Sigmoid colon (tissue), 7 donors: ENCODE results near the gene GDPD2. TPM values are rescaled to one million over a fixed set of nuclear protein-coding genes. Genes with fewer than 3 reads are reported as not detected.

Experiments used
- DNase-seq: peaks from one replicate; pipeline ENCODE4 v3.0.0-alpha.2; 2019
- H3K27ac ChIP-seq, 4 donors: fragments of 200-600 bp; sonication (generic); one replicate each; pipeline ENCODE4 v1.5.1; 2016 to 2019; ENCODE audit warnings: mild to moderate bottlenecking in 1 of 4
- H3K27me3 ChIP-seq, 3 donors: fragments of 200-600 bp; sonication (generic); one replicate each; pipeline ENCODE4 v1.5.1; 2019; ENCODE audit warnings: mild to moderate bottlenecking in 1 of 3
- H3K36me3 ChIP-seq, 4 donors: fragments of 200-600 bp; sonication (generic); one replicate each; pipeline ENCODE4 v1.5.1; 2016 to 2019
- H3K4me1 ChIP-seq, 4 donors: fragments of 200-600 bp; sonication (generic); one replicate each; pipeline ENCODE4 v1.5.1; 2017 to 2019
- H3K4me3 ChIP-seq, 4 donors: fragments of 200-600 bp; sonication (generic); one replicate each; pipeline ENCODE4 v1.5.1; 2017 to 2019; ENCODE audit warnings: mild to moderate bottlenecking in 2 of 4, moderate library complexity in 1 of 4
- H3K9me3 ChIP-seq, 4 donors: fragments of 200-600 bp in 3 of 4; sonication (generic) in 3 of 4; one replicate each; pipeline versions ENCODE4 v1.5.1 to v1.6.1; 2013 to 2019
- EP300 ChIP-seq, 4 donors: sonication (generic); formaldehyde crosslinking; IDR thresholded peaks; one replicate each; pipeline ENCODE4 v1.6.1; 2017; ENCODE audit warnings: antibody characterized with exemption in 4 of 4
- POLR2A ChIP-seq, 2 donors: fragments of 450-650 bp; IDR thresholded peaks; one replicate each; pipeline ENCODE4 v1.6.1; 2016; ENCODE audit warnings: antibody characterized with exemption in 2 of 2, mild to moderate bottlenecking in 2 of 2, moderate library complexity in 2 of 2
- POLR2AphosphoS5 ChIP-seq, 4 donors: sonication (generic); formaldehyde crosslinking; IDR thresholded peaks; one replicate each; pipeline ENCODE4 v1.6.1; 2017; ENCODE audit warnings: antibody characterized with exemption in 4 of 4
- WGBS, 2 donors: extraction: QIAGEN DNeasy Blood & Tissue Kit; methylation state at CpG; one replicate each; pipeline ENCODE4 v1.1.7; 2013; 5-methylcytosine and 5-hydroxymethylcytosine counted together
- intact Hi-C: fragments of 100-400 bp; cut with DNase I; formaldehyde crosslinking; loops from one replicate; pipeline ENCODE4 v1.15.1; 2023
- polyA plus RNA-seq, 3 donors: library from polyadenylated mRNA; stranded (reverse); fragments of 200-250 nt; gene quantifications; one replicate each; pipeline ENCODE4 v1.2.3, GENCODE V29; 2013
- total RNA-seq, 4 donors: library from RNA; depleted of rRNA; stranded (reverse); fragments of >200 nt; gene quantifications; one replicate each; pipeline ENCODE4 v1.1.0, GENCODE V29; 2016
- TF ChIP-seq, protein P1 (sequence below), 4 experiments: fragments of 450-650 bp in 3 of 4; fragments of 200-600 bp in 1 of 4; IDR thresholded peaks; one replicate each; pipeline ENCODE4 v1.5.1; 2016 to 2019; ENCODE audit warnings: antibody characterized with exemption in 4 of 4, mild to moderate bottlenecking in 3 of 4, moderate library complexity in 2 of 4
- donor health status: healthy with polysubstance abuse.
- donor health status: Bipolar disorder and iron deficiency.
- donor health status: healthy.

GDPD2 gene
- total and polyA plus RNA-seq, 7 donors = 2.3 to 8.7 (median 3.0) TPM; not detected in 4

DNA sequence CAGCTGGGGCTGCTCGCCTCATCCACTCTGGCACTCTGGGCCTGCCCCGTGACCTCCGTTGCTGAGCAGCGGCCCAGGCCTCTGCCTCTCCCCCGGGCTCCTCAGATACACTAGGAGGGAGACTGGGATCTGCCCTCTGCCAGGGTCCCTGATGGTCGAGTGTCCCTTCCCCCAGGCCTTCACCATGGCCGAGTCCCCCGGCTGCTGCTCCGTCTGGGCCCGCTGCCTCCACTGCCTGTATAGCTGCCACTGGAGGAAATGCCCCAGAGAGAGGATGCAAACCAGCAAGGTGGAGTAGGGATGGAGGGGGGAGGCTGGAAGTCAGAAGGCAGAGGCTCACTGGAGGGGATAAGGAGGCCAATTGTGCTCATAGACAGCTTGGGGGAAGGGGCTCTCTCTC lies 1.7 kb downstream of the GDPD2 start:
- TF ChIP-seq POLR2AphosphoS5 (IDR thresholded peaks at IDR 0.05) = no peak
- TF ChIP-seq EP300 (IDR thresholded peaks at IDR 0.05) = no peak
- no peak for TF ChIP-seq POLR2A (IDR thresholded peaks at IDR 0.05)
- TF ChIP-seq, protein P1, sequence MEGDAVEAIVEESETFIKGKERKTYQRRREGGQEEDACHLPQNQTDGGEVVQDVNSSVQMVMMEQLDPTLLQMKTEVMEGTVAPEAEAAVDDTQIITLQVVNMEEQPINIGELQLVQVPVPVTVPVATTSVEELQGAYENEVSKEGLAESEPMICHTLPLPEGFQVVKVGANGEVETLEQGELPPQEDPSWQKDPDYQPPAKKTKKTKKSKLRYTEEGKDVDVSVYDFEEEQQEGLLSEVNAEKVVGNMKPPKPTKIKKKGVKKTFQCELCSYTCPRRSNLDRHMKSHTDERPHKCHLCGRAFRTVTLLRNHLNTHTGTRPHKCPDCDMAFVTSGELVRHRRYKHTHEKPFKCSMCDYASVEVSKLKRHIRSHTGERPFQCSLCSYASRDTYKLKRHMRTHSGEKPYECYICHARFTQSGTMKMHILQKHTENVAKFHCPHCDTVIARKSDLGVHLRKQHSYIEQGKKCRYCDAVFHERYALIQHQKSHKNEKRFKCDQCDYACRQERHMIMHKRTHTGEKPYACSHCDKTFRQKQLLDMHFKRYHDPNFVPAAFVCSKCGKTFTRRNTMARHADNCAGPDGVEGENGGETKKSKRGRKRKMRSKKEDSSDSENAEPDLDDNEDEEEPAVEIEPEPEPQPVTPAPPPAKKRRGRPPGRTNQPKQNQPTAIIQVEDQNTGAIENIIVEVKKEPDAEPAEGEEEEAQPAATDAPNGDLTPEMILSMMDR (IDR thresholded peaks at IDR 0.05) = no peak
- Histone ChIP-seq H3K36me3 (no peaks in the 10 kb centered on the region), H3K4me1 (no peaks in the 10 kb centered on the region), H3K4me3 (no peak overlapping the region), H3K9me3 (no peaks in the 10 kb centered on the region), H3K27me3 (no peaks in the 10 kb centered on the region), H3K27ac (no peak overlapping the region)
- DNase-seq = no peak
- WGBS, 2 donors = 94 to 95% methylated on average over 10 of the region's 10 CpGs
- intact Hi-C loops = loop anchor here (10.0 kb wide), 1 partner anchor 220 kb away; no protein-coding TSS in a partner anchor

DNA sequence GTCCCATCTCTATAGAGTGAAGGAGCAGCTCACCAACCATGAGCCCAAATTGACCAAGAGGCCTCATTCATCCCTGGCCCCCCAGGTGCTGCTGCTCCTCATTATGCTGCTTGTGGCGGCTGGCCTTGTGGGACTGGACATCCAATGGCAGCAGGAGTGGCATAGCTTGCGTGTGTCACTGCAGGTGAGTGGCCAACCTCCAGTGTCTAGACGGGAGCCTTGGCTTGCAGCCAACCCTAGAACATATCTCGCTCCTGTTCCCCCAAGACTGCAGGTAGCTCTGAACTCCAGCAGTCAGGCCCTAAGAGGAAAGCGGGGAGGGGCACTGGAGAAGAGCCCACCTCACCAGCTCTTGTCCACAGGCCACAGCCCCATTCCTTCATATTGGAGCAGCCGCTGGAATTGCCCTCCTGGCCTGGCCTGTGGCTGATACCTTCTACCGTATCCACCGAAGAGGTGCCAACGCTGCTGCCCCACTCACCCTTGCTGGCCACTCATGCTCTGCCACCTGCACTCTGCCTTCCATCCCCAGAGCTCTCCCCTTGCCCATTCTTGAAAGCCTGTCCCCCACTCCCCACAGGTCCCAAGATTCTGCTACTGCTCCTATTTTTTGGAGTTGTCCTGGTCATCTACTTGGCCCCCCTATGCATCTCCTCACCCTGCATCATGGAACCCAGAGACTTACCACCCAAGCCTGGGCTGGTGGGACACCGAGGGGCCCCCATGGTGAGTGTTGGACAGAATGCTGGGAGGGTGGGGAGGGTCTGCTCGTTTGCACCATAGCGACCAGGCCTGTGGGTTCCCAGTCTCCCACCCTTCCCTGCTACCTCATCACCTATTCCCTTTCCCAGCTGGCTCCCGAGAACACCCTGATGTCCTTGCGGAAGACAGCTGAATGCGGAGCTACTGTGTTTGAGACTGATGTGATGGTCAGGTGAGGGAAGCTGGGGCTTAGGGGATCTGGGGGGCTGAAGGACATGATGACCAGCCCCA lies 3.5 kb downstream of the GDPD2 start:
- no peak overlapping the region for H3K4me3 ChIP-seq
- no peak overlapping the region for H3K27ac ChIP-seq
- H3K4me1 ChIP-seq = no peaks in the 10 kb centered on the region
- intact Hi-C loops = loop anchor here (10.0 kb wide), 1 partner anchor 222 kb away; no protein-coding TSS in a partner anchor
- no peaks in the 10 kb centered on the region for H3K27me3 ChIP-seq
- no peaks in the 10 kb centered on the region for H3K36me3 ChIP-seq
- no peak for DNase-seq
- TF ChIP-seq POLR2AphosphoS5 (IDR thresholded peaks at IDR 0.05) (no peak), POLR2A (IDR thresholded peaks at IDR 0.05) (no peak), EP300 (IDR thresholded peaks at IDR 0.05) (no peak)
- TF ChIP-seq, protein P1 (IDR thresholded peaks at IDR 0.05) = no peak
- WGBS, 2 donors = 91 to 94% methylated on average over 15 of the region's 15 CpGs
- no peaks in the 10 kb centered on the region for H3K9me3 ChIP-seq

GRCh38 chrX:70427365-70427764 lies 4.3 kb downstream of the GDPD2 start:
- intact Hi-C loops = loop anchor here (10.0 kb wide), 1 partner anchor 223 kb away; no protein-coding TSS in a partner anchor

GRCh38 chrX:70429759-70430158 lies 6.6 kb downstream of the GDPD2 start:
- Histone ChIP-seq H3K27me3 (no peaks in the 10 kb centered on the region), H3K4me3 (no peak overlapping the region), H3K4me1 (peaks cover 0 to 5% (median 2%) of the 10 kb centered on the region in 4 donors), H3K36me3 (no peaks in the 10 kb centered on the region), H3K9me3 (no peaks in the 10 kb centered on the region), H3K27ac (no peak overlapping the region)
- intact Hi-C loops = loop anchor here (10.0 kb wide), 2 partner anchors 225 to 295 kb away; partner anchors contain the start of gene IGBP1
- no peak for TF ChIP-seq POLR2A (IDR thresholded peaks at IDR 0.05)
- WGBS, 2 donors = 93 to 95% methylated on average over 6 of the region's 6 CpGs
- no peak for DNase-seq

More at GRCh38 chrX:70427365-70427764, 4.3 kb downstream of the GDPD2 start:
- Histone ChIP-seq H3K4me3 (no peak overlapping the region), H3K4me1 (no peaks in the 10 kb centered on the region), H3K36me3 (no peaks in the 10 kb centered on the region), H3K9me3 (no peaks in the 10 kb centered on the region), H3K27me3 (no peaks in the 10 kb centered on the region), H3K27ac (no peak overlapping the region)
- TF ChIP-seq, protein P1 (IDR thresholded peaks at IDR 0.05) = no peak
- TF ChIP-seq EP300 (IDR thresholded peaks at IDR 0.05) (no peak), POLR2AphosphoS5 (IDR thresholded peaks at IDR 0.05) (no peak), POLR2A (IDR thresholded peaks at IDR 0.05) (no peak)
- 54 to 63% methylated on average over 2 of the region's 2 CpGs for WGBS, 2 donors
- DNase-seq = no peak
